NCI-H1092 (cell line): ENCODE data around the gene DUSP8.

Experiments used
- DNase-seq: peaks from one replicate; lab custom pipeline; 2025; lab: John Stamatoyannopoulos, UW

Gene DUSP8

DNA sequence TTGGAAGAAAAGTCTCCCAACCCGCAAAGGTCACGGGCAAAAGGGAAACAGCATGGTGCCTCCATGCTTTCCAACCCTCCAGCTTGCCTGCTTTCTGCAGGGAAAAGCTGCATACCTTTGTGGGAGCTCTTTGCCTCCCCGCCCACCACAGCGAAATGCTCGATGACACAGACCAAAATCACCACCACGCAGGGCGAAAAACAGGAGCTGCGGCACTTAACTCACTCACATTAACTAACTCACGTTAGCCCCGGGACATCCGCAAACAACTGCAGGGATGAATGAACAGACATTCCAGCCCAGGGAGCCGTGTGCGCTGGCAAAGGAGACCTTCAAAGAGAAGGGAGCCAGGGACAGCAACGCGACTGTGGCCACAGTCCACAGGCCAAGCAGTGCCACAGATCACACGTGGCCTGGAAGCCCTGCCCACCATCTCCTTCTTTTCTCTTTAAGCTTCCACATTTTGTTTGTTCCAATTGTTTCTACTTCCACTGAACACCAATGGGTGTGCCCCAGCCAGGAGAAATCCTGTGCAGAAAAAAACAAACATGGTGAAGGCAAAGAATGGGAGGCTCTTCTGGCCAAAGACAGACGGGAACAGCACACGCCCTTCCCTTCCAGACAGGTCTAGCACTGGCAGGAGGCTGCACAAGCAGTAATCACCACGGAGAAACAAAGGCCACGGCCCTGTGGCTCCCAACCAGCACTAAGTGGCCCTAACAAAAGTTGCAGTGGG, 39.3 kb downstream of the DUSP8 start:
- no peak for DNase-seq

DNA sequence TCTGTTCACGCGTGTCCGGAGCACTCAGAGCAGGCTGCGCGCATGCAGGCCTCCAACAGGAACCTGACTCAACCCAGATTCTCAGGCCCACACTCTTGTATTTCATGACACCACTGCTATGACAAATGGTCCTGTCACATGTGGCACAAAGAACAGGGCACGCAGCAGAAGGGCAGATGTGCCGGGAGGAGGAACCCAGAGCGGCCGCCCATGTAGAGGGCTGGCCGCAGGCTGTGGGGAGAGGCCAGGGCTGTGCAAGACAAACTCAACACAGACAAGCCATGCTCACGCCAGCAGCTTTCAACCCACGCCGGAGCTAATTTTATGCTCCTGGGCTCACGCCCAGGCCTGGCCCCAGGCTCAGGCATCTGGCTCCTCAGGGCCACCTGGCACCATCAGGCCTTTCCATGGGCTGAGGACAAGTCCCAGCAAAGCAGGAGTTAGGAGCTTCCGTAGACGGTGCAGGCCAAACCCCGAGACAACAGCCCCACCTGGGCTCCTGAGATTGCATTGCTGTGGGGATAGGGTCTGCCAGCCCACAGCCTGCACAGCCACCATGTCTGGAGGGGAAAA, 40.0 kb downstream of the DUSP8 start:
- DNase-seq = no peak

DNA sequence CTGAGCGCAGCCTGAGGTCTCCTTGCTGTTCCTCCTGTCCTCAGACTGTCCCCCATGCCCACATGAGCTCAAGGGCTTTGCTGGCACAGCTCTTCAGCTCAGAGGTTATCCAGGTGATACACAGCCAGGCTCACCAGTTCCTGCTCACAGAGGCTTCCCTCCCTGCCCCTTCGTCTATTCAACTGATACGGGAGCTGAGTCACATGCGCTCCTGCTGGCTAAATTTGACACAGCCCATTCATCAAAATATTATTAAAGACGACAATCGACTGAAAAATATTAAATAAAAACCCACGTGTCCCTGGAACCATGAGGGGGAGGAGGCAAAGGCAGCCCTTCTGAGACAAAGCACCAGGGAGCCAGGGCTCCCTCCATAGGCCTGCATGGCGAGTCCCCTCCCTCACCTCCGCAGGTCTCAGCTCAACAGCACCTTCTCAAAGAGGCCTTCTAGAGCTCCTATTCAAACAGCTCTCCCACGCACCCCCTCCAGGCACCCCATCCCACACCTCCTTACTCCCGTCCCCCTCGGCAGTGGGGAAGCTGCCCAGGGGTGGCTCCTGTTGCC, 40.5 kb downstream of the DUSP8 start:
- DNase-seq = no peak

GRCh38 chr11:1530686-1531448, 41.2 kb downstream of the DUSP8 start:
- DNase-seq = no peak

GRCh38 chr11:1529774-1530173, 42.3 kb downstream of the DUSP8 start:
- DNase-seq = no peak

DNA sequence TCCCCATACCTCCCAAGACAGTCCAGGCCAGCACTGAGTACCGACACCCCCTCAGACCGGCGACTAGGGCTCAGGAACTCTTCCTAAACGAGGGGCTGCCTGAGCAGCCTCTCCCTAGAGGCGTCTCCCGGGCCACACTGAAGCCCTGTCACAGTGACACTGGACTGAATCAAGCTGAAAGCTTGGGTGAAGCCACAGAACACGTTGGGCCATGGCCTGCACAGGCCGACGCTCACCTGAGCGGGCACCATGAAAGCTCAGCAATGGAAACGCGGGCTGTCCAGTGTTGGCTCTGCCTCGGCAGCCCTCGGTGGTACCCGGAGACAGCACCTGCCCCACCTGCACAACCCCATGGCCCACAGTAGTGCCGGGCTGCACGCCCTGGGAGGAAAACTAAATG, 42.8 kb downstream of the DUSP8 start:
- DNase-seq = no peak

- no peak for DNase-seq
These were observed 43.4 kb downstream of the DUSP8 start for GRCh38 chr11:1528710-1529109.

DNA sequence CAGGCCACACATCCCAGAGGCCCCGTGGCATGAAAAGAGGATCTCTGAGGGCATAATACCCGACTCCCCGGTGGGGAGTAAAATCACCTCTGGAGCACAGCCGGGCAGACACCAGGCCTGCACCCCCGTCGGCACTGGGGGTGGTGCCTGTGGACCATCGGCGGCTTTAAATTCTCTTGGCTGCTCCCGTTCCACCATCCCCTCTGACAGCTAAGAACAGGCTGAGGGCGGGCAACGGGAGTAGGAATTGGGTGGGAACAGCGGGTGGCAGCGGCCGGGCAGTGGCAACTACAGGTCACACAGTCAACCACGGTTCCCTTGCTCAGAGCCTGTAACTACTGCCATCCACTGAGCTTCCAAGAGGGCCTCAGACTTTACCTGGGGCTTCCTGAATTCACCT, 45.3 kb downstream of the DUSP8 start:
- no peak for DNase-seq

DNA sequence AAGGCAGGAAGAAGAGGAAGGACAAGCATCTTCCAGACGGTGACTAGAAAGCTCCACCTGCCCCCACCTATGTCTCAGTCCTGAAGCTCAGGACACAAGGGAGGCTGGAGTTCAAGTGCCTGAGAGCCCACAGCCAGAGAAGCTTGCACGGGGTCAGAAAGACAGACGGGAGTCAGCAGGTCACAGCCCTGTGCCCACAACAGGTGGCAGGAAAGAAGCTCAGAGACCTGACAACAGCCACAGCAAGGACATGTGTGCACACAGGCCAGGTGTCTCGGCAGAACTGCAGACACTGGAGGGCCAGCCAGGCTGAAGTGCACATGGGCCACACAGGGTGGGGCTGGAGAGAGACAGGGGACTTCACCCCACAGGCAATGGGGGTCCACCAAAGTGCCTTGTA, 48.3 kb downstream of the DUSP8 start:
- DNase-seq = no peak

DNA sequence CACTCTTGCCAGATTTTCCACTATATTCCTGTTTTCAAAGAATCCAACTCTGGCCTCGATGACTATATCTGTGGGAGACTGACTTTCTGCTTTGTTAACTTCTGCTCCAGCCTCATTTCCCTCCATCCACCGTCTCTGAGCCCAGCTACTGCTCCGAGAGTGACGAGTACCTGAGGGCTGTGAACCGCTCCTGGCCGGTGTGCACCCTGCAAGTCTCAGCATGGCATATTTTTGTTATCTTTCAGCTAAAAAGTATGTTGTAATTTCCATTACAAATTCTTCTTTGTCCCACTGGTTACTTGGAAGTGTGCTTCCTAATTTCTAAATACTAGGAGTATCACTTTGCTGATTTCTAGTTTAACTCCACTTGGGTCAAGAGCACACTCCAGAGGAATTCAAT, 49.0 kb downstream of the DUSP8 start:
- no peak for DNase-seq

GRCh38 chr11:1522081-1522424, 50.0 kb downstream of the DUSP8 start:
- DNase-seq = no peak

- no peak for DNase-seq
These were observed 50.5 kb downstream of the DUSP8 start for GRCh38 chr11:1521382-1522080.

DNA sequence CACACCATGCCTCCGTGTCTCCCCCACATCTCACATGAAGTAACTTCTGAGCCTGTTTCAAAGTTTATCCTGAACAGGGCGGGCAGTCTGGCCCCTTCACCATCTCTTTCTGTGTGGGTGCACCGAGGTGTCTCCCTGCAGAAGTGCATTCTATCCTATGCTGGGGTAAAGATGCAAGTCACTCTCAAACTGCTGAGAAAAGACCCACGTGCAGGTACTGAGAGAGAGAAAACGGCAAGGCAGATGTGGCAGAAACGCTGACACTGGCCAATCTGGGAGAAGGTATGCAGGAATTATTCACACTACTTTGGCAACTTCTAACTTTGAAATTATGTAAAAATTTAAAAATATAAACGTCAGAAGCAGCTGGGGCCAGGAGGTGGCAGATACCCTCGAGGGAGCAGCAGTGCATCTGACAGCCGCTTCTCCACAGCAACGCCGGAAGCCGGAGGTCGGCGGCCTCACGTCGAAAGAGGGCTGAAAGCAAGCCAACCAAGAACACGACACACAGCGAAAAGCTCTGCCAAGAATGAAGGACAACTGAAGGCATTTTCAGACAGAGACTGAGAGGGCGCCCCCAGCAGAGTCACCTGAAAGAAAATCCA, 51.3 kb downstream of the DUSP8 start:
- no peak for DNase-seq

DNA sequence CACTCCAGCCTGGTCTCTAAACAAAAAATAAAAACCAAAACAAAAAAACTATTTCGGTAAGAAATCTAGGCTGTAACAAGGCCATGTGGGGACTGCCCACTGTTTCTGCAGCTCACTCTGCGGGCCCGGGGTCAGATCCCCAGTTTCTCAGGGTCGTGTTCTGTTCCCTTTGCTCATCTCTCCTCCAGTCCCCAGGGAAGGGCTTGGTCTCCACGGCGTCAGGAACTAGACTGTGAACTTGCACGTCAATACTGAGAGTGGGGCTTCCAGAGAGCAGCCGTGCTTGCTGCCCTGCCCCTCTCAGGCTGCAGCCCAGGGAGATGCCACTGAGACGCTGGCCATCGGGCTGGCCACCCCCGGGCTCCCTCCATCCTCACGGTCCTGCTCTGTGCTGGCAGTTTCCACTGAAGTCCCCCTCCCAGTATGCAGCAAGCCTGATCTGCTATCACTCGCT, 51.8 kb downstream of the DUSP8 start:
- DNase-seq = no peak

- DNase-seq = no peak
These were observed 52.8 kb downstream of the DUSP8 start for GRCh38 chr11:1519028-1520010.

DNA sequence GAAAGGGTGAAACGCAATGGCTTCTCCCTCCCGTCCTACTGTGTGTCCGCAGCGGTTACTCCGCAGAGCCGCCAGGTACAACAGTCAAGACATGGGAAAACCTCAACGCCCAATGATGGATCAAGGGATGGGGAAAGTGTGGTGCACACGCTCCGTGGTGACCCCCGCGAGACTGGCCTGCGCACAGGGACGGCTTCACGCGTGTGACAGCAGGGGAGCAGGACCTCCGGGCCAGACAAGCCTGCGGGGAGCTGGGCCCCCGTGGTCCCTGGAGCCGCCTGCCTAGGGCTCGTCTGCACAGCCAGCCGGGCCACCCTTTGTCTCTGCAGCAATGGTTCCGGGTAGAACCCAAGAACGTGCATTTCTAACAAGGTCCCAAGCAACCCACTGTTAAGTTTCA, 53.8 kb downstream of the DUSP8 start:
- no peak for DNase-seq

DNA sequence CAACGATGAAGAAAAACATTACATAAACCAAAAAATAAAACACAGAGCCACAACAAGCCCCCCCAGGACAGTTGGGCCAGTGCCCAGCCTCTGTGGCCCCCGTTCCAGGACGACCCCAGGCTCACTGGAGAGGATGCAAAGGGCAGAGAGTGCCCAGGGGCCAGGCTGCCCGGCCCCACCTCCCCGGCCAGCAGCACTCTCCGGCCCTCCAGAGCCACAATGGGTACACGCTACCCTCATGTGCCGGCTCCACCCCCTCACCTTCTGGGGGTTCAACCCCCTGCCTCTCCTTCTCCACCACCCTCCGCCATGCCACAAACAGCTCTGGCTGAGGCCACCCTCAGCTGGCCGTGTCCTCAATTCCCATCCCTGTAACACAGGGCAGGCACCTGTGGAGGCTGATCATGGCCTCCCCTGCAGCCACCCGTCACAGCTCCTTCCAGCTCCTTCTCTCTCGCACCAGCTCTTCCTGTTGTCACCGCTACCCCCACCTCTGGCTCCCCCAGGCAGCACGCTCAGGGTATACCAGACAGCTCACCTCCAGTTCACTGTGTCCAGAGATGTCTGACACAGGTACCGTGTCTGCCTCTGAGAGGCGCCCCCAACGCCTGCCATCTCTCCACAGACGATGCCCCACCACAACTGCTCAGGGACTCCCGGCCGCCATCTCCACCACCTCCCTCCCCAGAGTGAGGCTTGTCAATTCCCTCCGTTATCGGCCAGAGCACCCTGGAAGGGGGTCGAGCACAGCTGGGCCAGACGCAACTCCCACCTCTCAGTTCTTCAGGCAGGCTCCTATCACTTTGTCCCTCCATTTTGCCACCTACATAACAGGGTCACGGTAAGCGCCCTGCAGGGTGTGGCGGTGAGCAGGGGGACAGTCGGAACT, 54.7 kb downstream of the DUSP8 start:
- DNase-seq = no peak

GRCh38 chr11:1516273-1517067, 55.6 kb downstream of the DUSP8 start:
- no peak for DNase-seq
